IMR-90 (cell line): ENCODE data around the gene ITGA3. TPM values are rescaled to one million over a fixed set of nuclear protein-coding genes. Genes with fewer than 3 reads are reported as not detected.
A peak's percentile ranks its signal among the peaks of the same experiment; 100 is the strongest.

Experiments
- ATAC-seq: fragments of 200-7000 bp; cut with Tn5 transposase; 2 replicates; pipeline ENCODE4 v1.9.1; 2020; ENCODE audit warnings: low read depth, mild to moderate bottlenecking, moderate library complexity
- BruUV-seq: library from RNA; stranded (reverse); fragments of 400-500 nt; replicated peaks from 2 replicates; lab custom pipeline; 2021; lab: Mats Ljungman, UMichigan
- CTCF ChIA-PET: fragments of 300-600 bp; formaldehyde crosslinking; extraction: SDS; loops from one replicate; lab custom pipeline; 2021; ENCODE audit warnings: antibody characterized with exemption; lab: Yijun Ruan, JAX
- POLR2A ChIA-PET: fragments of 300-600 bp; sonication (Branson Sonifier 250); formaldehyde crosslinking; loops from one replicate; lab custom pipeline; 2022; ENCODE audit warnings: antibody characterized with exemption; ENCODE audit not compliant: unreplicated experiment; lab: Charles Lee
- DNase-seq: peaks from one replicate; pipeline ENCODE4 v3.0.0; 2013
- H2AFZ ChIP-seq: replicated peaks from 2 replicates; pipeline ENCODE3; 2013; ENCODE audit warnings: low read length, mild to moderate bottlenecking; ENCODE audit not compliant: poor library complexity
- H2AK5ac ChIP-seq: 2 replicates; pipeline ENCODE4 v1.6.1; 2013; ENCODE audit warnings: low read depth, low read length, inconsistent platforms
- H2AK9ac ChIP-seq: replicated peaks from 2 replicates; pipeline ENCODE3; 2013; ENCODE audit warnings: mild to moderate bottlenecking, low read depth, low read length, moderate library complexity; ENCODE audit not compliant: poor library complexity
- H2BK120ac ChIP-seq: 2 replicates; pipeline ENCODE4 v1.6.1; 2013; ENCODE audit warnings: low read depth, low read length, inconsistent platforms
- H2BK15ac ChIP-seq: 3 replicates; pipeline ENCODE4 v1.6.1; 2013; ENCODE audit warnings: low read depth, low read length, inconsistent platforms
- H2BK20ac ChIP-seq: 2 replicates; pipeline ENCODE4 v1.6.1; 2013; ENCODE audit warnings: low read depth, mild to moderate bottlenecking, inconsistent platforms, low read length, moderate library complexity
- H2BK5ac ChIP-seq: 2 replicates; pipeline ENCODE4 v1.6.1; 2013; ENCODE audit warnings: mild to moderate bottlenecking, low read depth, low read length, inconsistent platforms; ENCODE audit not compliant: poor library complexity, severe bottlenecking
- H3K14ac ChIP-seq: replicated peaks from 2 replicates; pipeline ENCODE4 v1.6.1; 2013; ENCODE audit warnings: low read depth, low read length, inconsistent platforms
- H3K18ac ChIP-seq: 2 replicates; pipeline ENCODE4 v1.6.1; 2013; ENCODE audit warnings: low read depth, low read length, control low read depth
- H3K23ac ChIP-seq: 2 replicates; pipeline ENCODE4 v1.6.1; 2013; ENCODE audit warnings: low read depth, low read length, inconsistent platforms
- H3K27ac ChIP-seq: 2 replicates; pipeline ENCODE4 v1.5.1; 2013; ENCODE audit warnings: mild to moderate bottlenecking, control low read depth, low read length; ENCODE audit not compliant: insufficient read depth
- H3K27me3 ChIP-seq: 2 replicates; pipeline ENCODE4 v1.6.1; 2013; ENCODE audit warnings: low read length; ENCODE audit not compliant: control insufficient read depth, insufficient read depth
- H3K36me3 ChIP-seq: 2 replicates; pipeline ENCODE4 v1.6.1; 2013; ENCODE audit warnings: low read length, mixed read lengths; ENCODE audit not compliant: control insufficient read depth, insufficient read depth
- H3K4ac ChIP-seq: 2 replicates; pipeline ENCODE4 v1.6.1; 2013; ENCODE audit warnings: low read depth, low read length, inconsistent platforms
- H3K4me1 ChIP-seq: 2 replicates; pipeline ENCODE4 v1.6.1; 2013; ENCODE audit warnings: low read length, mixed read lengths; ENCODE audit not compliant: control insufficient read depth, insufficient read depth
- H3K4me2 ChIP-seq: 2 replicates; pipeline ENCODE4 v1.6.1; 2013; ENCODE audit warnings: low read depth, mild to moderate bottlenecking, control low read depth, low read length, moderate library complexity
- H3K4me3 ChIP-seq: 2 replicates; pipeline ENCODE4 v1.5.1; 2013; ENCODE audit warnings: low read depth, mild to moderate bottlenecking, control low read depth, low read length, moderate library complexity; ENCODE audit not compliant: insufficient read depth
- H3K56ac ChIP-seq: 2 replicates; pipeline ENCODE4 v1.6.1; 2013; ENCODE audit warnings: low read length, inconsistent platforms; ENCODE audit not compliant: insufficient read depth; ENCODE audit errors: extremely low read depth
- H3K79me1 ChIP-seq, 2 experiments: 2 replicates each; pipeline ENCODE4 v1.6.1; 2013; ENCODE audit warnings: low read length in 2 of 2, inconsistent platforms in 1 of 2, low read depth in 1 of 2
- H3K9ac ChIP-seq: 2 replicates; pipeline ENCODE4 v1.6.1; 2013; ENCODE audit warnings: low read depth, low read length, control low read depth
- H3K9me1 ChIP-seq: 2 replicates; pipeline ENCODE4 v1.6.1; 2013; ENCODE audit warnings: low read length, inconsistent platforms; ENCODE audit not compliant: insufficient read depth
- H3K9me3 ChIP-seq: 2 replicates; pipeline ENCODE4 v1.6.1; 2013; ENCODE audit warnings: low read length; ENCODE audit not compliant: control insufficient read depth, insufficient read depth
- H4K20me1 ChIP-seq: 2 replicates; pipeline ENCODE4 v1.6.1; 2013; ENCODE audit warnings: low read length, inconsistent platforms; ENCODE audit not compliant: insufficient read depth
- H4K5ac ChIP-seq: 2 replicates; pipeline ENCODE4 v1.6.1; 2013; ENCODE audit warnings: mild to moderate bottlenecking, low read depth, low read length, control low read depth
- H4K8ac ChIP-seq, 2 experiments: 2 replicates each; pipeline ENCODE4 v1.6.1; 2013; ENCODE audit warnings: low read depth in 2 of 2, low read length in 2 of 2, control low read depth in 1 of 2, inconsistent platforms in 1 of 2
- H4K91ac ChIP-seq: 2 replicates; pipeline ENCODE4 v1.6.1; 2013; ENCODE audit warnings: low read depth, low read length, inconsistent platforms; ENCODE audit not compliant: insufficient read depth
- CEBPB ChIP-seq: IDR thresholded peaks from 2 replicates; pipeline ENCODE4 v1.6.1; 2012; ENCODE audit warnings: low read depth, low read length, improper control_type of control experiment
- POLR2A ChIP-seq: IDR thresholded peaks from 2 replicates; pipeline ENCODE4 v1.6.1; 2012; ENCODE audit warnings: mild to moderate bottlenecking, low read depth, low read length
- RAD21 ChIP-seq: IDR thresholded peaks from 2 replicates; pipeline ENCODE4 v1.6.1; 2012; ENCODE audit warnings: low read length, improper control_type of control experiment
- RFX5 ChIP-seq: IDR thresholded peaks from 2 replicates; pipeline ENCODE4 v1.8.0; 2012; ENCODE audit warnings: low read depth, mild to moderate bottlenecking, low read length, moderate library complexity
- SMC3 ChIP-seq: fragments of 150-350 bp; IDR thresholded peaks from 2 replicates; pipeline ENCODE4 v1.6.1; 2016; ENCODE audit warnings: low read depth, mild to moderate bottlenecking, antibody characterized with exemption, low read length, moderate library complexity
- WGBS, 2 experiments: methylation state at CpG; one replicate each; pipeline versions ENCODE4 v1.1.5 to v1.1.7; 2013; ENCODE audit warnings: missing lambda C conversion rate in 2 of 2; ENCODE audit not compliant: insufficient read length in 1 of 2; ENCODE audit errors: extremely low coverage in 2 of 2; 5-methylcytosine and 5-hydroxymethylcytosine counted together
- dilution Hi-C: fragments of 300-500 bp; cut with HindIII; formaldehyde crosslinking; loops from one replicate; pipeline ENCODE4 v1.14.3; 2018; ENCODE audit warnings: low sequenced_read_pairs; ENCODE audit not compliant: unreplicated experiment
- in situ Hi-C: fragments of 300-500 bp; cut with MboI; formaldehyde crosslinking; loops from 3 replicates; pipeline ENCODE4 v1.14.3; 2019; ENCODE audit warnings: low sequenced_read_pairs, inconsistent platforms, mixed read lengths
- intact Hi-C: fragments of 100-400 bp; cut with micrococcal nuclease; formaldehyde crosslinking; loops from 2 replicates; pipeline ENCODE4 v1.10.0; 2022
- polyA plus RNA-seq, 3 experiments: library from polyadenylated mRNA; depleted of rRNA; stranded (reverse); fragments of >200 nt; gene quantifications; 2 replicates each; pipeline ENCODE4 v1.2.3, GENCODE V29; 2012; ENCODE audit warnings: low replicate concordance in 1 of 3
- total RNA-seq: library from RNA; depleted of rRNA; stranded (reverse); fragments of >200 nt; gene quantifications from 2 replicates; pipeline ENCODE4 v1.2.3, GENCODE V29; 2012

ITGA3 gene
- total and polyA plus RNA-seq, 2 of the 4 experiments (the other 2 are of a cell fraction), result 78.0 to 202 TPM

DNA sequence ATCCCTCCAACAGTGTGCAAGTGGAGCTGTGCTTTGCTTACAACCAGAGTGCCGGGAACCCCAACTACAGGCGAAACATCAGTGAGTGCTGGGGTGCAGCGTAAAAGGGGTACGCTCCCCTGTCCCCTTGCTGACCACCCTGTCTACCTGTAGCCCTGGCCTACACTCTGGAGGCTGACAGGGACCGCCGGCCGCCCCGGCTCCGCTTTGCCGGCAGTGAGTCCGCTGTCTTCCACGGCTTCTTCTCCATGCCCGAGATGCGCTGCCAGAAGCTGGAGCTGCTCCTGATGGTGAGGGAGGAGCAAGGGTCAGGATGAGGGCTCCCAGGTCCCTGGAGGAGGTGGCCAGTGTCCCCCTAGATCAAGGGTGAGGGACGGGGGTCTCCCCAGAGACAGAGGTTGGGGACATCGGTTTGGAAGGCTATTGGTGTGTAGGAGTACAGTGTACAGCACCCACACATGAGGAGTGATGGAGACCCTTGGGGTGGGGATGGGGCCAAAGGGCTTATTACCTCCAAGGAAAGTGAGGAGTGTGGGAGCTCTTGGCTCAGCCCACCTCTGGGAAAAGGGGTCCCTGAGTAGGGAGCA, 19.6 kb downstream of the ITGA3 start:
- no peak overlapping the region for H3K27ac ChIP-seq
- H3K56ac ChIP-seq, result no peak overlapping the region
- TF ChIP-seq SMC3 (no peak), RAD21 (no peak), POLR2A (no peak), RFX5 (no peak), CEBPB (no peak)
- no peaks in the 10 kb centered on the region for H3K9me3 ChIP-seq
- H2BK5ac ChIP-seq, result no peak overlapping the region
- no peak overlapping the region for H4K8ac ChIP-seq
- no peak overlapping the region for H2BK120ac ChIP-seq
- dilution Hi-C loops, result no loop called here
- no TSS peak for BruUV-seq
- no peak overlapping the region for H3K23ac ChIP-seq
- H3K27me3 ChIP-seq, result no peaks in the 10 kb centered on the region
- no peak overlapping the region for H4K5ac ChIP-seq
- H3K9ac ChIP-seq, result no peak overlapping the region
- in situ Hi-C loops, result no loop called here
- peak overlapping the region; percentile 10 for H2AFZ ChIP-seq
- WGBS, 2 experiments, result 95% methylated on average over 4 of the region's 16 CpGs; no CpG with 5 or more reads in 1 of the 2 experiments
- H3K4ac ChIP-seq, result no peak overlapping the region
- no peak for ATAC-seq
- no peak overlapping the region for H2AK5ac ChIP-seq
- no peak overlapping the region for H2AK9ac ChIP-seq
- no peak overlapping the region for H3K18ac ChIP-seq
- no peak overlapping the region for H4K91ac ChIP-seq
- no peak for DNase-seq
- H2BK15ac ChIP-seq, result no peak overlapping the region
- no peak overlapping the region for H3K14ac ChIP-seq
- ChIA-PET CTCF (no interaction called here), POLR2A (no interaction called here)
- 0 out of 2 replicates have a peak, but pooled peaks cover 4% of the 10 kb centered on the region for H3K9me1 ChIP-seq
- H3K79me1 ChIP-seq, result peaks cover 22 to 56% of the 10 kb centered on the region in 2 experiments; a peak in 3 of 4 replicates
- no peak overlapping the region for H3K4me2 ChIP-seq
- H2BK20ac ChIP-seq, result no peak overlapping the region
- peaks cover 76% of the 10 kb centered on the region for H3K36me3 ChIP-seq
- no peaks in the 10 kb centered on the region; the same call in none of the 2 replicates for H4K20me1 ChIP-seq
- intact Hi-C loops, result no loop called here
- H3K4me3 ChIP-seq, result no peak overlapping the region
- H3K4me1 ChIP-seq, result no peaks in the 10 kb centered on the region
